Left renal cortex interstitium (tissue), 4 donors: ENCODE results near the gene PEX14. TPM values are rescaled to one million over a fixed set of nuclear protein-coding genes. Genes with fewer than 3 reads are reported as not detected.

Source experiments
- DNase-seq, 4 donors: peaks; one replicate each; pipeline ENCODE4 v3.0.0-alpha.2; 2013; ENCODE audit warnings: low read depth in 4 of 4, low spot score in 2 of 4, missing footprints in 1 of 4
- polyA plus RNA-seq, 4 donors: library from polyadenylated mRNA; unstranded; fragments of 120-200 nt; gene quantifications; one replicate each; pipeline ENCODE4 v1.2.1, GENCODE V29; 2013; ENCODE audit not compliant: insufficient read length in 4 of 4

PEX14 gene
- polyA plus RNA-seq, 4 donors = 18.6 to 27.9 (median 24.9) TPM

- no peak for DNase-seq
These were observed 153.9 kb downstream of the PEX14 start for GRCh38 chr1:10628685-10629084.

GRCh38 chr1:10629091-10629815, 154.5 kb downstream of the PEX14 start:
- no peak for DNase-seq

- DNase-seq = no peak
These were observed 155.2 kb downstream of the PEX14 start for GRCh38 chr1:10629816-10630571.

- DNase-seq = no peak
These were observed 155.9 kb downstream of the PEX14 start for GRCh38 chr1:10630661-10631120.

GRCh38 chr1:10631121-10631810, 156.5 kb downstream of the PEX14 start:
- DNase-seq = no peak

GRCh38 chr1:10631811-10632593, 157.3 kb downstream of the PEX14 start:
- DNase-seq = no peak

- DNase-seq = no peak
These were observed 157.9 kb downstream of the PEX14 start for GRCh38 chr1:10632691-10633090.

- DNase-seq = no peak
These were observed 158.7 kb downstream of the PEX14 start for GRCh38 chr1:10633416-10633815.

GRCh38 chr1:10634075-10634427, 159.3 kb downstream of the PEX14 start:
- no peak for DNase-seq

- DNase-seq = no peak
These were observed 159.8 kb downstream of the PEX14 start for GRCh38 chr1:10634428-10635084.

- no peak for DNase-seq
These were observed 160.5 kb downstream of the PEX14 start for GRCh38 chr1:10635085-10635896.

GRCh38 chr1:10635992-10636391, 161.2 kb downstream of the PEX14 start:
- no peak for DNase-seq

- no peak for DNase-seq
These were observed 162.7 kb downstream of the PEX14 start for GRCh38 chr1:10637400-10637799.

- DNase-seq = no peak
These were observed 163.2 kb downstream of the PEX14 start for GRCh38 chr1:10637834-10638558.

- DNase-seq = no peak
These were observed 163.8 kb downstream of the PEX14 start for GRCh38 chr1:10638559-10639005.

GRCh38 chr1:10639011-10639774, 164.4 kb downstream of the PEX14 start:
- no peak for DNase-seq

GRCh38 chr1:10639775-10640578, 165.2 kb downstream of the PEX14 start:
- no peak for DNase-seq
